Hematopoietic multipotent progenitor cell treated with erythropoietin and hydrocortisone succinate and interleukin-3 and kit ligand, for 6 days (in vitro differentiated cells): Measurements from ENCODE around the gene SMCHD1.
A peak's percentile ranks its signal among the peaks of the same experiment; 100 is the strongest.
"Not testable (repeated sequence)": the region's sequence is repeated elsewhere in the genome, so short reads cannot be mapped to it uniquely, and the experiment has no call there.

Source experiments
- DNase-seq: peaks from one replicate; pipeline ENCODE4 v3.0.0-alpha.2; 2015

Gene SMCHD1

GRCh38 chr18:2823966-2824365 is 168.4 kb downstream of the SMCHD1 start:
- DNase-seq = no peak

GRCh38 chr18:2824865-2825264 is 169.3 kb downstream of the SMCHD1 start:
- no peak for DNase-seq

- no peak for DNase-seq
Observed at GRCh38 chr18:2825613-2826175, 170.2 kb downstream of the SMCHD1 start.

- no peak for DNase-seq
Observed at GRCh38 chr18:2826581-2826980, 171.1 kb downstream of the SMCHD1 start.

- no peak for DNase-seq
Observed at GRCh38 chr18:2827061-2827460, 171.5 kb downstream of the SMCHD1 start.

GRCh38 chr18:2836118-2836517 is 180.6 kb downstream of the SMCHD1 start:
- not testable (repeated sequence) for DNase-seq

- DNase-seq = not testable (repeated sequence)
Observed at GRCh38 chr18:2837290-2837689, 181.8 kb downstream of the SMCHD1 start.

- no peak for DNase-seq
Observed at GRCh38 chr18:2839202-2839601, 183.7 kb downstream of the SMCHD1 start.

GRCh38 chr18:2840521-2840920 is 185.0 kb downstream of the SMCHD1 start:
- no peak for DNase-seq

GRCh38 chr18:2843146-2843545 is 187.6 kb downstream of the SMCHD1 start:
- peak; percentile 67 for DNase-seq

- peak; percentile 57 for DNase-seq
Observed at GRCh38 chr18:2845172-2845571, 189.6 kb downstream of the SMCHD1 start.

- peak; percentile 84 for DNase-seq
Observed at GRCh38 chr18:2846636-2847316, 191.2 kb downstream of the SMCHD1 start, which contains the start of gene EMILIN2. TSS of gene EMILIN2 (plus strand) at chr18:2847006. CDS start at chr18:2847189, 183 bp downstream.

GRCh38 chr18:2847317-2848246 is 192.1 kb downstream of the SMCHD1 start:
- DNase-seq = peak; percentile 59

- peak; percentile 74 for DNase-seq
Observed at GRCh38 chr18:2848247-2849246, 193.0 kb downstream of the SMCHD1 start.

GRCh38 chr18:2850816-2851215 is 195.3 kb downstream of the SMCHD1 start:
- DNase-seq = no peak

- no peak for DNase-seq
Observed at GRCh38 chr18:2851771-2852170, 196.2 kb downstream of the SMCHD1 start.

GRCh38 chr18:2852460-2852859 is 196.9 kb downstream of the SMCHD1 start:
- DNase-seq = not testable (repeated sequence)

GRCh38 chr18:2853173-2853925 is 197.8 kb downstream of the SMCHD1 start:
- no peak for DNase-seq

GRCh38 chr18:2853926-2854664 is 198.6 kb downstream of the SMCHD1 start:
- peak; percentile 98 for DNase-seq
